Natural killer cell (primary cell): Measurements from ENCODE around the gene RAPGEF4. TPM values are rescaled to one million over a fixed set of nuclear protein-coding genes. Genes with fewer than 3 reads are reported as not detected.

Experiments used
- ATAC-seq, 3 donors: fragments of 150-1000 bp in 2 of 3; fragments of 200-7000 bp in 1 of 3; cut with Tn5 transposase; 1 replicate in 1 of 3; 2 replicates in 2 of 3; pipeline ENCODE4 v1.10.0; 2021; ENCODE audit warnings: mild to moderate bottlenecking in 2 of 3, moderate library complexity in 2 of 3
- DNase-seq, 2 donors: peaks; one replicate each; pipeline versions ENCODE4 v3.0.0 to v3.0.0-alpha.2; 2013 to 2021; ENCODE audit warnings: mixed read lengths in 1 of 2
- H3K27ac ChIP-seq: one replicate; pipeline ENCODE4 v1.5.1; 2013; ENCODE audit warnings: mild to moderate bottlenecking, low read length
- H3K27me3 ChIP-seq: one replicate; pipeline ENCODE4 v1.6.1; 2013; ENCODE audit warnings: low read length; ENCODE audit not compliant: control insufficient read depth, insufficient read depth
- H3K36me3 ChIP-seq: one replicate; pipeline ENCODE4 v1.6.1; 2013; ENCODE audit warnings: low read length; ENCODE audit not compliant: control insufficient read depth, insufficient read depth
- H3K4me1 ChIP-seq: one replicate; pipeline ENCODE4 v1.6.1; 2013; ENCODE audit warnings: low read length; ENCODE audit not compliant: control insufficient read depth, insufficient read depth
- H3K4me3 ChIP-seq: one replicate; pipeline ENCODE4 v1.5.1; 2013; ENCODE audit warnings: low read length
- H3K9me3 ChIP-seq: one replicate; pipeline ENCODE4 v1.6.1; 2013; ENCODE audit warnings: low read length; ENCODE audit not compliant: control insufficient read depth, insufficient read depth
- H3K27ac Mint-ChIP-seq, 2 donors: one replicate each; pipeline ENCODE4 v1.8.0; 2022; ENCODE audit warnings: mild to moderate bottlenecking in 2 of 2, mixed read lengths in 2 of 2, moderate library complexity in 1 of 2
- H3K27me3 Mint-ChIP-seq, 2 donors: one replicate each; pipeline ENCODE4 v1.8.0; 2022; ENCODE audit warnings: low read depth in 2 of 2, mixed read lengths in 2 of 2
- H3K36me3 Mint-ChIP-seq: one replicate; pipeline ENCODE4 v1.8.0; 2022; ENCODE audit warnings: mixed read lengths
- H3K4me1 Mint-ChIP-seq, 2 donors: one replicate each; pipeline ENCODE4 v1.8.0; 2022; ENCODE audit warnings: mixed read lengths in 2 of 2
- H3K4me3 Mint-ChIP-seq: one replicate; pipeline ENCODE4 v1.8.0; 2022; ENCODE audit warnings: mild to moderate bottlenecking, moderate library complexity, mixed read lengths
- H3K9me3 Mint-ChIP-seq, 2 donors: one replicate each; pipeline ENCODE4 v1.8.0; 2022; ENCODE audit warnings: mixed read lengths in 2 of 2
- CTCF ChIP-seq: fragments of 200-600 bp; IDR thresholded peaks from one replicate; pipeline ENCODE4 v1.8.0; 2022; ENCODE audit warnings: antibody characterized with exemption
- WGBS: methylation state at CpG from one replicate; pipeline ENCODE4 v1.1.7; 2013; ENCODE audit warnings: missing lambda C conversion rate; ENCODE audit not compliant: insufficient coverage; 5-methylcytosine and 5-hydroxymethylcytosine counted together
- intact Hi-C: fragments of 100-400 bp; cut with micrococcal nuclease; formaldehyde crosslinking; loops from one replicate; pipeline ENCODE4 v1.14.2; 2022
- total RNA-seq, 4 donors: library from RNA; stranded (reverse); fragments of 120-200 nt in 1 of 4; gene quantifications; one replicate each; pipeline versions ENCODE4 v1.2.3 to v1.2.4, GENCODE V29; 2013 to 2022

RAPGEF4 gene
- total RNA-seq, 3 donors from 2014 or later (not counting 1 experiment from before 2014, with no cell fraction given) = 0.50 TPM; not detected in 2

- intact Hi-C loops = no loop called here
- no peak overlapping the region for H3K27ac ChIP-seq
- WGBS = 32% methylated on average over 5 of the region's 5 CpGs
Observed at GRCh38 chr2:173059971-173060461, 324.4 kb downstream of the RAPGEF4 start.

GRCh38 chr2:173062801-173063200 is 327.2 kb downstream of the RAPGEF4 start:
- 79% methylated on average over 1 of the region's 4 CpGs for WGBS
- DNase-seq = no peak
- H3K27me3 Mint-ChIP-seq = peaks cover 17 to 35% of the 10 kb centered on the region in 2 donors

More at GRCh38 chr2:173059971-173060461, 324.4 kb downstream of the RAPGEF4 start:
- ATAC-seq (no peak), DNase-seq (no peak)
- no peaks in the 10 kb centered on the region for H3K4me1 Mint-ChIP-seq
- TF ChIP-seq CTCF = no peak
- H3K4me1 ChIP-seq = no peaks in the 10 kb centered on the region
- peaks cover 4 to 33% of the 10 kb centered on the region in 2 donors for H3K27me3 Mint-ChIP-seq
- H3K27me3 ChIP-seq = no peaks in the 10 kb centered on the region
- H3K9me3 ChIP-seq = peaks cover 2% of the 10 kb centered on the region
- H3K36me3 Mint-ChIP-seq = no peaks in the 10 kb centered on the region
- H3K36me3 ChIP-seq = no peaks in the 10 kb centered on the region
- H3K9me3 Mint-ChIP-seq = no peaks in the 10 kb centered on the region
- no peak overlapping the region for H3K4me3 Mint-ChIP-seq
- H3K27ac Mint-ChIP-seq = no peak overlapping the region
- no peak overlapping the region for H3K4me3 ChIP-seq

GRCh38 chr2:173064151-173064805 is 328.6 kb downstream of the RAPGEF4 start:
- no peak overlapping the region for H3K27ac Mint-ChIP-seq
- 97% methylated on average over 2 of the region's 4 CpGs for WGBS
- no peak for ATAC-seq
- peaks cover 17 to 36% of the 10 kb centered on the region in 2 donors for H3K27me3 Mint-ChIP-seq
- H3K4me1 Mint-ChIP-seq = no peaks in the 10 kb centered on the region
- no peaks in the 10 kb centered on the region for H3K9me3 Mint-ChIP-seq
- no peak overlapping the region for H3K4me3 ChIP-seq
- no peaks in the 10 kb centered on the region for H3K27me3 ChIP-seq
- H3K36me3 ChIP-seq = no peaks in the 10 kb centered on the region
- TF ChIP-seq CTCF = no peak
- no peak overlapping the region for H3K27ac ChIP-seq
- no peaks in the 10 kb centered on the region for H3K9me3 ChIP-seq
- intact Hi-C loops = no loop called here
- H3K4me1 ChIP-seq = no peaks in the 10 kb centered on the region
- H3K36me3 Mint-ChIP-seq = no peaks in the 10 kb centered on the region
- H3K4me3 Mint-ChIP-seq = no peak overlapping the region
- DNase-seq = no peak

More at GRCh38 chr2:173062801-173063200, 327.2 kb downstream of the RAPGEF4 start:
- Histone ChIP-seq H3K36me3 (no peaks in the 10 kb centered on the region), H3K9me3 (peaks cover 2% of the 10 kb centered on the region), H3K27ac (no peak overlapping the region), H3K4me1 (no peaks in the 10 kb centered on the region), H3K27me3 (no peaks in the 10 kb centered on the region), H3K4me3 (no peak overlapping the region)
- Mint-ChIP-seq H3K9me3 (no peaks in the 10 kb centered on the region), H3K4me1 (no peaks in the 10 kb centered on the region), H3K27ac (no peak overlapping the region), H3K36me3 (no peaks in the 10 kb centered on the region), H3K4me3 (no peak overlapping the region)
- ATAC-seq = no peak
- no peak for TF ChIP-seq CTCF
- intact Hi-C loops = no loop called here
